Mucosa of descending colon (tissue), 3 donors: ENCODE measurements around the gene KPNA1. TPM values are rescaled to one million over a fixed set of nuclear protein-coding genes. Genes with fewer than 3 reads are reported as not detected.

Source experiments
- ATAC-seq: fragments of 200-7000 bp; cut with Tn5 transposase; one replicate; pipeline ENCODE4 v1.9.1; 2020; ENCODE audit warnings: mild to moderate bottlenecking, moderate library complexity
- DNase-seq, 3 donors: peaks; one replicate each; pipeline ENCODE4 v3.0.0-alpha.2; 2020
- H3K36me3 ChIP-seq: fragments of 200-600 bp; one replicate; pipeline ENCODE4 v1.8.0; 2021; ENCODE audit warnings: low read depth, mild to moderate bottlenecking
- H3K4me1 ChIP-seq: fragments of 200-600 bp; one replicate; pipeline ENCODE4 v1.8.0; 2021; ENCODE audit warnings: low read depth, mild to moderate bottlenecking
- H3K4me3 ChIP-seq: fragments of 200-600 bp; one replicate; pipeline ENCODE4 v1.8.0; 2021; ENCODE audit warnings: mild to moderate bottlenecking
- H3K9me3 ChIP-seq: fragments of 200-600 bp; one replicate; pipeline ENCODE4 v1.8.0; 2021; ENCODE audit warnings: mild to moderate bottlenecking
- intact Hi-C, 2 donors: fragments of 100-400 bp; cut with DNase I in 1 of 2; cut with micrococcal nuclease in 1 of 2; formaldehyde crosslinking; loops; one replicate each; pipeline versions ENCODE4 v1.11.0 to v1.11.1; 2022; cut with DNase I, micrococcal nuclease
- total RNA-seq, 3 donors: library from RNA; stranded (reverse); fragmentation: NEBNext Ultra II Directional in 2 of 3; extraction: Animal tissue kit (Norgen Biotek cat#: 25700) in 2 of 3; gene quantifications; one replicate each; pipeline versions ENCODE4 v1.2.1 to v1.2.4, GENCODE V29; 2021 to 2023
- TF ChIP-seq, protein P1 (sequence below): fragments of 200-600 bp; IDR thresholded peaks from one replicate; pipeline ENCODE4 v1.8.0; 2022; ENCODE audit warnings: antibody characterized with exemption, mild to moderate bottlenecking
- donor health status: DM: no; HTN: no; CAD: no; lungs with moderate emphysema.
- donor health status: DM: no; HTN: no; CAD: no.
- donor health status: DM: no; HTN: yes; CAD: no.

The KPNA1 gene
- total RNA-seq, 3 donors from 2014 or later, result 43.3 to 80.2 (median 48.8) TPM

DNA sequence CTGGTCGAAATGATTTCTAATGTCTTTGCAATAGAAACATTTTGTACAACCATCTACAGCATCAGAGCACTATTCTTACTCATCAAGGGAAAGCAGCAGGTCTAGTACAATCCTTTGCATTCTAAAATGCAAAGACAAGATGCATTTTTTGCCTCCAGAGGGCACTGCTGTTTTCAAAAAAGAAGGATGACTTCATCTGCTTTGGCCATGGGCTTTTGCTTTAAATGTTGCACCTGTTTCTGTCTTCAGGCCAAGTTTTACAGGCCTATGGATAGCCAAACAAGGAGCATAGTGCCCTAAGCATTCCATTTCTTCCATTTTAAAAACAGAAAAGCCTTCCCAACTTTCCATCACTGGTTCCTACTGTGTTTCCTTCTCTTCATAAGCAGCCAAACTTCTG is 45.9 kb upstream of the KPNA1 start:
- Histone ChIP-seq H3K36me3 (no peaks in the 10 kb centered on the region), H3K9me3 (no peaks in the 10 kb centered on the region), H3K4me1 (peaks cover 13% of the 10 kb centered on the region), H3K4me3 (no peak overlapping the region)
- DNase-seq (peak in 1 of 3 donors; percentile 84), ATAC-seq (peak; percentile 28)
- TF ChIP-seq, protein P1, sequence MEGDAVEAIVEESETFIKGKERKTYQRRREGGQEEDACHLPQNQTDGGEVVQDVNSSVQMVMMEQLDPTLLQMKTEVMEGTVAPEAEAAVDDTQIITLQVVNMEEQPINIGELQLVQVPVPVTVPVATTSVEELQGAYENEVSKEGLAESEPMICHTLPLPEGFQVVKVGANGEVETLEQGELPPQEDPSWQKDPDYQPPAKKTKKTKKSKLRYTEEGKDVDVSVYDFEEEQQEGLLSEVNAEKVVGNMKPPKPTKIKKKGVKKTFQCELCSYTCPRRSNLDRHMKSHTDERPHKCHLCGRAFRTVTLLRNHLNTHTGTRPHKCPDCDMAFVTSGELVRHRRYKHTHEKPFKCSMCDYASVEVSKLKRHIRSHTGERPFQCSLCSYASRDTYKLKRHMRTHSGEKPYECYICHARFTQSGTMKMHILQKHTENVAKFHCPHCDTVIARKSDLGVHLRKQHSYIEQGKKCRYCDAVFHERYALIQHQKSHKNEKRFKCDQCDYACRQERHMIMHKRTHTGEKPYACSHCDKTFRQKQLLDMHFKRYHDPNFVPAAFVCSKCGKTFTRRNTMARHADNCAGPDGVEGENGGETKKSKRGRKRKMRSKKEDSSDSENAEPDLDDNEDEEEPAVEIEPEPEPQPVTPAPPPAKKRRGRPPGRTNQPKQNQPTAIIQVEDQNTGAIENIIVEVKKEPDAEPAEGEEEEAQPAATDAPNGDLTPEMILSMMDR, result peak; percentile 35
- intact Hi-C loops, result loop anchor here (5.0 kb wide), 2 partner anchors 117 to 122 kb away; partner anchors contain the start of gene PARP14 (in 1 of the 2)

- no peak overlapping the region for H3K4me3 ChIP-seq
- no peak for DNase-seq
- H3K9me3 ChIP-seq, result no peaks in the 10 kb centered on the region
- TF ChIP-seq, protein P1, result no peak
- intact Hi-C loops, result loop anchor here (5.0 kb wide), 2 partner anchors 117 to 122 kb away; partner anchors contain the start of gene PARP14 (in 1 of the 2)
- ATAC-seq, result no peak
- no peaks in the 10 kb centered on the region for H3K36me3 ChIP-seq
- H3K4me1 ChIP-seq, result peaks cover 10% of the 10 kb centered on the region
Measured at GRCh38 chr3:122559906-122560305, 45.2 kb upstream of the KPNA1 start.

- H3K4me3 ChIP-seq, result no peak overlapping the region
- no peaks in the 10 kb centered on the region for H3K9me3 ChIP-seq
- H3K36me3 ChIP-seq, result no peaks in the 10 kb centered on the region
- TF ChIP-seq, protein P1, result no peak
- DNase-seq, result no peak
- H3K4me1 ChIP-seq, result peaks cover 10% of the 10 kb centered on the region
- intact Hi-C loops, result no loop called here
- no peak for ATAC-seq
Measured at GRCh38 chr3:122558605-122559004, 43.9 kb upstream of the KPNA1 start.

- intact Hi-C loops, result no loop called here
- no peaks in the 10 kb centered on the region for H3K36me3 ChIP-seq
- H3K9me3 ChIP-seq, result no peaks in the 10 kb centered on the region
- TF ChIP-seq, protein P1, result no peak
- ATAC-seq (no peak), DNase-seq (no peak)
- no peak overlapping the region for H3K4me3 ChIP-seq
- H3K4me1 ChIP-seq, result no peaks in the 10 kb centered on the region
Measured at GRCh38 chr3:122557356-122557755, 42.6 kb upstream of the KPNA1 start.

DNA sequence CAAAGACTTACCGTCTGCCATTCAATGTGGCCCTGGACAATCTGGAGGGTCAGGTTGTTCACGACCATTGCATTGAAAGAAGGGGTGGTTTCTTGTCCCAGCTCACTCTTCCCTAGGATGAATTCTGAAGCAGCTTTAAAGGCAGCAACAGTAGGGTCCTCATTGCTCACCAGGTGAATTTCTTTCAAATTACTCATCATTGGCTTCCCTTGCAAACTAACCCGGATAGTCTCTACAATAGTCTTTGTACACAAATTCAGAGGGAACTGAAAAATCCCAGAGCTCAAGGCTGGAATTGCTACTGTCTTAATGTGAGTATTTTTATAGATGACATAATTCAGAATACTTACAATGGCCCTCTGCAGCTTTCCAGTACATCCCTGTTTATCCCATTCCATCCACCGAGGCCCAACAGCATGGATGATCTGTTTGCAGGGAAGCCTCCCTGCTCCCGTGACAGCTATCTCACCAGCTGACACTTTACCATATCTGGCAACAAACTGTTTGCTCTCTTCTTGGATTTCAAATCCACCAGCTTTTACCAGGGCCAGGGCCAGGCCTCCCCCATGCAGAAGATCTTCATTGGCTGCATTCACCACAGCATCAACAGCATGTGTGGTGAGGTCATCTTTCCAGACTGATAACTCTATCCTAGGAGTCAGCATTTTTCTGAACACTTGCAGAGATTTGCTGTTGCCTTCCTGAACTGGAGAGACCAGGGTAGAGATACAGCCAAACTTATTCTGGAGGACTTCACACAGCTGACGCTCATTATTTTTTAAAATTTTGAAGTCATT is 40.7 kb upstream of the KPNA1 start:
- H3K4me1 ChIP-seq, result no peaks in the 10 kb centered on the region
- H3K4me3 ChIP-seq, result no peak overlapping the region
- intact Hi-C loops, result no loop called here
- no peak for DNase-seq
- ATAC-seq, result no peak
- no peaks in the 10 kb centered on the region for H3K9me3 ChIP-seq
- H3K36me3 ChIP-seq, result no peaks in the 10 kb centered on the region
- TF ChIP-seq, protein P1, result no peak
